IMR-90 (cell line): ENCODE measurements around the gene MCF2L. TPM values are rescaled to one million over a fixed set of nuclear protein-coding genes. Genes with fewer than 3 reads are reported as not detected.

Source experiments
- ATAC-seq: fragments of 200-7000 bp; cut with Tn5 transposase; 2 replicates; pipeline ENCODE4 v1.9.1; 2020; ENCODE audit warnings: low read depth, mild to moderate bottlenecking, moderate library complexity
- BruUV-seq: library from RNA; stranded (reverse); fragments of 400-500 nt; replicated peaks from 2 replicates; lab custom pipeline; 2021; lab: Mats Ljungman, UMichigan
- CTCF ChIA-PET: fragments of 300-600 bp; formaldehyde crosslinking; extraction: SDS; loops from one replicate; lab custom pipeline; 2021; ENCODE audit warnings: antibody characterized with exemption; lab: Yijun Ruan, JAX
- POLR2A ChIA-PET: fragments of 300-600 bp; sonication (Branson Sonifier 250); formaldehyde crosslinking; loops from one replicate; lab custom pipeline; 2022; ENCODE audit warnings: antibody characterized with exemption; ENCODE audit not compliant: unreplicated experiment; lab: Charles Lee
- DNase-seq: peaks from one replicate; pipeline ENCODE4 v3.0.0; 2013
- H2AFZ ChIP-seq: replicated peaks from 2 replicates; pipeline ENCODE3; 2013; ENCODE audit warnings: low read length, mild to moderate bottlenecking; ENCODE audit not compliant: poor library complexity
- H2AK5ac ChIP-seq: 2 replicates; pipeline ENCODE4 v1.6.1; 2013; ENCODE audit warnings: low read depth, low read length, inconsistent platforms
- H2AK9ac ChIP-seq: replicated peaks from 2 replicates; pipeline ENCODE3; 2013; ENCODE audit warnings: mild to moderate bottlenecking, low read depth, low read length, moderate library complexity; ENCODE audit not compliant: poor library complexity
- H2BK120ac ChIP-seq: 2 replicates; pipeline ENCODE4 v1.6.1; 2013; ENCODE audit warnings: low read depth, low read length, inconsistent platforms
- H2BK15ac ChIP-seq: 3 replicates; pipeline ENCODE4 v1.6.1; 2013; ENCODE audit warnings: low read depth, low read length, inconsistent platforms
- H2BK20ac ChIP-seq: 2 replicates; pipeline ENCODE4 v1.6.1; 2013; ENCODE audit warnings: low read depth, mild to moderate bottlenecking, inconsistent platforms, low read length, moderate library complexity
- H2BK5ac ChIP-seq: 2 replicates; pipeline ENCODE4 v1.6.1; 2013; ENCODE audit warnings: mild to moderate bottlenecking, low read depth, low read length, inconsistent platforms; ENCODE audit not compliant: poor library complexity, severe bottlenecking
- H3K14ac ChIP-seq: replicated peaks from 2 replicates; pipeline ENCODE4 v1.6.1; 2013; ENCODE audit warnings: low read depth, low read length, inconsistent platforms
- H3K18ac ChIP-seq: 2 replicates; pipeline ENCODE4 v1.6.1; 2013; ENCODE audit warnings: low read depth, low read length, control low read depth
- H3K23ac ChIP-seq: 2 replicates; pipeline ENCODE4 v1.6.1; 2013; ENCODE audit warnings: low read depth, low read length, inconsistent platforms
- H3K27ac ChIP-seq: 2 replicates; pipeline ENCODE4 v1.5.1; 2013; ENCODE audit warnings: mild to moderate bottlenecking, control low read depth, low read length; ENCODE audit not compliant: insufficient read depth
- H3K27me3 ChIP-seq: 2 replicates; pipeline ENCODE4 v1.6.1; 2013; ENCODE audit warnings: low read length; ENCODE audit not compliant: control insufficient read depth, insufficient read depth
- H3K36me3 ChIP-seq: 2 replicates; pipeline ENCODE4 v1.6.1; 2013; ENCODE audit warnings: low read length, mixed read lengths; ENCODE audit not compliant: control insufficient read depth, insufficient read depth
- H3K4ac ChIP-seq: 2 replicates; pipeline ENCODE4 v1.6.1; 2013; ENCODE audit warnings: low read depth, low read length, inconsistent platforms
- H3K4me1 ChIP-seq: 2 replicates; pipeline ENCODE4 v1.6.1; 2013; ENCODE audit warnings: low read length, mixed read lengths; ENCODE audit not compliant: control insufficient read depth, insufficient read depth
- H3K4me2 ChIP-seq: 2 replicates; pipeline ENCODE4 v1.6.1; 2013; ENCODE audit warnings: low read depth, mild to moderate bottlenecking, control low read depth, low read length, moderate library complexity
- H3K4me3 ChIP-seq: 2 replicates; pipeline ENCODE4 v1.5.1; 2013; ENCODE audit warnings: low read depth, mild to moderate bottlenecking, control low read depth, low read length, moderate library complexity; ENCODE audit not compliant: insufficient read depth
- H3K56ac ChIP-seq: 2 replicates; pipeline ENCODE4 v1.6.1; 2013; ENCODE audit warnings: low read length, inconsistent platforms; ENCODE audit not compliant: insufficient read depth; ENCODE audit errors: extremely low read depth
- H3K79me1 ChIP-seq, 2 experiments: 2 replicates each; pipeline ENCODE4 v1.6.1; 2013; ENCODE audit warnings: low read length in 2 of 2, inconsistent platforms in 1 of 2, low read depth in 1 of 2
- H3K9ac ChIP-seq: 2 replicates; pipeline ENCODE4 v1.6.1; 2013; ENCODE audit warnings: low read depth, low read length, control low read depth
- H3K9me1 ChIP-seq: 2 replicates; pipeline ENCODE4 v1.6.1; 2013; ENCODE audit warnings: low read length, inconsistent platforms; ENCODE audit not compliant: insufficient read depth
- H3K9me3 ChIP-seq: 2 replicates; pipeline ENCODE4 v1.6.1; 2013; ENCODE audit warnings: low read length; ENCODE audit not compliant: control insufficient read depth, insufficient read depth
- H4K20me1 ChIP-seq: 2 replicates; pipeline ENCODE4 v1.6.1; 2013; ENCODE audit warnings: low read length, inconsistent platforms; ENCODE audit not compliant: insufficient read depth
- H4K5ac ChIP-seq: 2 replicates; pipeline ENCODE4 v1.6.1; 2013; ENCODE audit warnings: mild to moderate bottlenecking, low read depth, low read length, control low read depth
- H4K8ac ChIP-seq, 2 experiments: 2 replicates each; pipeline ENCODE4 v1.6.1; 2013; ENCODE audit warnings: low read depth in 2 of 2, low read length in 2 of 2, control low read depth in 1 of 2, inconsistent platforms in 1 of 2
- H4K91ac ChIP-seq: 2 replicates; pipeline ENCODE4 v1.6.1; 2013; ENCODE audit warnings: low read depth, low read length, inconsistent platforms; ENCODE audit not compliant: insufficient read depth
- CEBPB ChIP-seq: IDR thresholded peaks from 2 replicates; pipeline ENCODE4 v1.6.1; 2012; ENCODE audit warnings: low read depth, low read length, improper control_type of control experiment
- FOS ChIP-seq: fragments of 150-350 bp; IDR thresholded peaks from 2 replicates; pipeline ENCODE4 v1.6.1; 2016; ENCODE audit warnings: low read depth, low read length
- MAFK ChIP-seq: IDR thresholded peaks from 2 replicates; pipeline ENCODE4 v1.6.1; 2012; ENCODE audit warnings: low read depth, low read length, improper control_type of control experiment
- MAZ ChIP-seq: IDR thresholded peaks from 2 replicates; pipeline ENCODE4 v1.6.1; 2012; ENCODE audit warnings: low read depth, mild to moderate bottlenecking, low read length, improper control_type of control experiment, moderate library complexity, borderline replicate concordance
- MXI1 ChIP-seq: IDR thresholded peaks from 2 replicates; pipeline ENCODE4 v1.6.1; 2012; ENCODE audit warnings: low read depth, mild to moderate bottlenecking, low read length, moderate library complexity, borderline replicate concordance
- NFE2L2 ChIP-seq: fragments of 150-350 bp; IDR thresholded peaks from 2 replicates; pipeline ENCODE4 v1.6.1; 2016; ENCODE audit warnings: low read depth, mild to moderate bottlenecking, low read length
- POLR2A ChIP-seq: IDR thresholded peaks from 2 replicates; pipeline ENCODE4 v1.6.1; 2012; ENCODE audit warnings: mild to moderate bottlenecking, low read depth, low read length
- RAD21 ChIP-seq: IDR thresholded peaks from 2 replicates; pipeline ENCODE4 v1.6.1; 2012; ENCODE audit warnings: low read length, improper control_type of control experiment
- RCOR1 ChIP-seq: IDR thresholded peaks from 2 replicates; pipeline ENCODE4 v1.6.1; 2012; ENCODE audit warnings: mild to moderate bottlenecking, low read length, improper control_type of control experiment; ENCODE audit not compliant: insufficient replicate concordance
- RFX5 ChIP-seq: IDR thresholded peaks from 2 replicates; pipeline ENCODE4 v1.8.0; 2012; ENCODE audit warnings: low read depth, mild to moderate bottlenecking, low read length, moderate library complexity
- SMC3 ChIP-seq: fragments of 150-350 bp; IDR thresholded peaks from 2 replicates; pipeline ENCODE4 v1.6.1; 2016; ENCODE audit warnings: low read depth, mild to moderate bottlenecking, antibody characterized with exemption, low read length, moderate library complexity
- WGBS, 2 experiments: methylation state at CpG; one replicate each; pipeline versions ENCODE4 v1.1.5 to v1.1.7; 2013; ENCODE audit warnings: missing lambda C conversion rate in 2 of 2; ENCODE audit not compliant: insufficient read length in 1 of 2; ENCODE audit errors: extremely low coverage in 2 of 2; 5-methylcytosine and 5-hydroxymethylcytosine counted together
- dilution Hi-C: fragments of 300-500 bp; cut with HindIII; formaldehyde crosslinking; loops from one replicate; pipeline ENCODE4 v1.14.3; 2018; ENCODE audit warnings: low sequenced_read_pairs; ENCODE audit not compliant: unreplicated experiment
- in situ Hi-C: fragments of 300-500 bp; cut with MboI; formaldehyde crosslinking; loops from 3 replicates; pipeline ENCODE4 v1.14.3; 2019; ENCODE audit warnings: low sequenced_read_pairs, inconsistent platforms, mixed read lengths
- intact Hi-C: fragments of 100-400 bp; cut with micrococcal nuclease; formaldehyde crosslinking; loops from 2 replicates; pipeline ENCODE4 v1.10.0; 2022
- polyA plus RNA-seq, 3 experiments: library from polyadenylated mRNA; depleted of rRNA; stranded (reverse); fragments of >200 nt; gene quantifications; 2 replicates each; pipeline ENCODE4 v1.2.3, GENCODE V29; 2012; ENCODE audit warnings: low replicate concordance in 1 of 3
- total RNA-seq: library from RNA; depleted of rRNA; stranded (reverse); fragments of >200 nt; gene quantifications from 2 replicates; pipeline ENCODE4 v1.2.3, GENCODE V29; 2012
- TF ChIP-seq, protein P1 (sequence below): fragments of 150-350 bp; IDR thresholded peaks from 2 replicates; pipeline ENCODE4 v1.6.1; 2016; ENCODE audit warnings: low read depth, mild to moderate bottlenecking, low read length, moderate library complexity, borderline replicate concordance
- TF ChIP-seq, protein P2 (sequence below): fragments of 150-350 bp; IDR thresholded peaks from 2 replicates; pipeline ENCODE4 v1.6.1; 2017; ENCODE audit warnings: mild to moderate bottlenecking, antibody characterized with exemption, low read length, low read depth

The MCF2L gene
- total and polyA plus RNA-seq, 2 of the 4 experiments (the other 2 are of a cell fraction) = 0.18 TPM; not detected in 1

DNA sequence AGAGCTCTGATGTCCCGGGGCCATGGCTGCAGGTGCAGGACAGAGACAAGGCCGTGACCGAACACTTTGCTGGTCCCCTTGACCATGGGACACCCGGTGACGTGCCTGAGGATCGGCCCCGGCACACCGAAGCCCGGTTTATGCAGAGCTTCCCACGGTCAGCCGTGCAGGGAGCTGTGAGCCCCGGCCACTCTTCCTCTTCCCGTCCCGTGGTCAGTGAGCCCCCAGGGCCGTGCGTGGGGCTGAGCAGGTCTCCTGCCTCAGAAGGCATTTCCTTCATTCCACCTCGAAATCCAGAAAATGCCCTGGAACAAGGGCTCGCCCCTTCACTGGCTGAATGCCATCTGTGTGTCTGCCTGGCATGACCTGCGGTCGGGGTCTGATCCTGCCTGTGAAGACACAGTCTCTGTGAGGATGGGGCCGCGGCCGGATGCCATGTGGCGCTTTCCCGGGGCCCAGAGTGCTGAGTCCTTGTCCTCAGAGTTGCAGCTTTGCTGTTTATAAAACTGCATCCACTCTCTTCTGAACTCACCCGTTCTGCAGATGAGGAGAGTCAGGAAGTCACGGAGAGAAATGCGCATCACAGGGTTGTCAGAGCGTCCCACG is 16.9 kb downstream of the MCF2L start:
- in situ Hi-C loops (no loop called here), dilution Hi-C loops (no loop called here), intact Hi-C loops (no loop called here)
- no peak overlapping the region for H2BK20ac ChIP-seq
- H3K4me2 ChIP-seq = no peak overlapping the region
- H3K14ac ChIP-seq = no peak overlapping the region
- no peak for DNase-seq
- H2BK120ac ChIP-seq = no peak overlapping the region
- H2AK5ac ChIP-seq = no peak overlapping the region
- H3K27me3 ChIP-seq = peaks cover 66% of the 10 kb centered on the region
- no peak overlapping the region for H3K27ac ChIP-seq
- no peak overlapping the region for H4K91ac ChIP-seq
- POLR2A ChIA-PET = no interaction called here
- BruUV-seq = no TSS peak
- H3K4me1 ChIP-seq = no peaks in the 10 kb centered on the region
- no peaks in the 10 kb centered on the region for H3K36me3 ChIP-seq
- no peak overlapping the region for H2BK5ac ChIP-seq
- H4K20me1 ChIP-seq = no peaks in the 10 kb centered on the region
- H3K23ac ChIP-seq = no peak overlapping the region
- no peak overlapping the region for H4K5ac ChIP-seq
- H2AK9ac ChIP-seq = no peak overlapping the region
- H4K8ac ChIP-seq = no peak overlapping the region
- H3K56ac ChIP-seq = no peak overlapping the region
- CTCF ChIA-PET = no interaction called here
- WGBS, 2 experiments = 59% methylated on average over 7 of the region's 30 CpGs; no CpG with 5 or more reads in 1 of the 2 experiments
- no peaks in the 10 kb centered on the region for H3K9me1 ChIP-seq
- ATAC-seq = no peak
- no peak overlapping the region for H3K4ac ChIP-seq
- H2AFZ ChIP-seq = no peak overlapping the region
- H2BK15ac ChIP-seq = no peak overlapping the region
- H3K79me1 ChIP-seq = no peaks in the 10 kb centered on the region
- no peak overlapping the region for H3K18ac ChIP-seq
- no peak overlapping the region for H3K9ac ChIP-seq
- H3K4me3 ChIP-seq = no peak overlapping the region
- no peaks in the 10 kb centered on the region; the same call in 1 of the 2 replicates for H3K9me3 ChIP-seq
- TF ChIP-seq RAD21 (no peak), RFX5 (no peak), FOS (no peak), NFE2L2 (no peak), MAFK (no peak), MAZ (no peak), RCOR1 (no peak), SMC3 (no peak), MXI1 (no peak), POLR2A (no peak), CEBPB (no peak)
- TF ChIP-seq, protein P1, sequence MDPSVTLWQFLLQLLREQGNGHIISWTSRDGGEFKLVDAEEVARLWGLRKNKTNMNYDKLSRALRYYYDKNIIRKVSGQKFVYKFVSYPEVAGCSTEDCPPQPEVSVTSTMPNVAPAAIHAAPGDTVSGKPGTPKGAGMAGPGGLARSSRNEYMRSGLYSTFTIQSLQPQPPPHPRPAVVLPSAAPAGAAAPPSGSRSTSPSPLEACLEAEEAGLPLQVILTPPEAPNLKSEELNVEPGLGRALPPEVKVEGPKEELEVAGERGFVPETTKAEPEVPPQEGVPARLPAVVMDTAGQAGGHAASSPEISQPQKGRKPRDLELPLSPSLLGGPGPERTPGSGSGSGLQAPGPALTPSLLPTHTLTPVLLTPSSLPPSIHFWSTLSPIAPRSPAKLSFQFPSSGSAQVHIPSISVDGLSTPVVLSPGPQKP = no peak
- TF ChIP-seq, protein P2, sequence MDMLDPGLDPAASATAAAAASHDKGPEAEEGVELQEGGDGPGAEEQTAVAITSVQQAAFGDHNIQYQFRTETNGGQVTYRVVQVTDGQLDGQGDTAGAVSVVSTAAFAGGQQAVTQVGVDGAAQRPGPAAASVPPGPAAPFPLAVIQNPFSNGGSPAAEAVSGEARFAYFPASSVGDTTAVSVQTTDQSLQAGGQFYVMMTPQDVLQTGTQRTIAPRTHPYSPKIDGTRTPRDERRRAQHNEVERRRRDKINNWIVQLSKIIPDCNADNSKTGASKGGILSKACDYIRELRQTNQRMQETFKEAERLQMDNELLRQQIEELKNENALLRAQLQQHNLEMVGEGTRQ = no peak
